COLO829 (cell line): ENCODE results near the gene DDOST.
"Not testable (repeated sequence)": the region's sequence is repeated elsewhere in the genome, so short reads cannot be mapped to it uniquely, and the experiment has no call there.

Source experiments
- DNase-seq: peaks from one replicate; pipeline ENCODE4 v3.0.0; 2012; ENCODE audit warnings: low spot score

DDOST gene

DNA sequence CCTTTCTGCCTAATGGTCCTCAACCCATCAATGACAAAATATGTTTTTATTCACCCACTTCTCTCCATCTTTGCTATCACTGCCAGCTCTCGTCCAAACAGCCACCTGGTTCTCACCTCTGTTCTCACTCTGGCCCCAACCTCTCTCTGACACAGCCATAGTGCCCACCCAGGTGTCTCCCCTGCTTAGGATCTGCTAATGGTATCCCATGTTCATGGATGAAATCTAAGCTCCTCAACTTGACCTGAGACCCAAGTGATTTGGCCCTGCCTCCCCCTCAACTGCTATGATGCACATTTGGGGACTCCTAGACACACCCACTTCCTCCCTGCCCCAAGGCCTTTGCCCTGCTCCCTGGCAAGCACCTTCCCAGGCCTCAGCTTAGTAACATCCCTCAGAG lies 30.7 kb upstream of the DDOST start:
- DNase-seq: no peak

DNA sequence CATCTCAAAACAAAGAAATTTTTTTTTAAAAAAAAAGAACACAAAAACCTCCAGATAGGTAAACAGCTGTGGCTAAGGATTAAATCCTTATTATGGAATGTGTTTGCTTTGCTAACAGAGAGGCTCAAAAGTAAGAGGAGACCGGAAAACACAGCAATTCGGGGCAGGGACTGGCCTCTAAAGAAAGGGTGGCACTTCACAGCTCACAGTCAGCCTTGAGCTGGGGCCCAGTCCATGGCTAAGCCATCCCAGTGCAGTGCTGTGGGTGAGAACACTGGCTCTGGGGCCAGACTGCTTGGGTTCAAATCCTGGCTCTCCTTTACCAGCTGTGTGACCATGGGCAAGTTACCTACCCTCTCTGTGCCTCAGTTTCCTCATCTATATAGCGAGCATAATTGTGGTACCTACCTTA lies 28.5 kb upstream of the DDOST start:
- DNase-seq: no peak

DNA sequence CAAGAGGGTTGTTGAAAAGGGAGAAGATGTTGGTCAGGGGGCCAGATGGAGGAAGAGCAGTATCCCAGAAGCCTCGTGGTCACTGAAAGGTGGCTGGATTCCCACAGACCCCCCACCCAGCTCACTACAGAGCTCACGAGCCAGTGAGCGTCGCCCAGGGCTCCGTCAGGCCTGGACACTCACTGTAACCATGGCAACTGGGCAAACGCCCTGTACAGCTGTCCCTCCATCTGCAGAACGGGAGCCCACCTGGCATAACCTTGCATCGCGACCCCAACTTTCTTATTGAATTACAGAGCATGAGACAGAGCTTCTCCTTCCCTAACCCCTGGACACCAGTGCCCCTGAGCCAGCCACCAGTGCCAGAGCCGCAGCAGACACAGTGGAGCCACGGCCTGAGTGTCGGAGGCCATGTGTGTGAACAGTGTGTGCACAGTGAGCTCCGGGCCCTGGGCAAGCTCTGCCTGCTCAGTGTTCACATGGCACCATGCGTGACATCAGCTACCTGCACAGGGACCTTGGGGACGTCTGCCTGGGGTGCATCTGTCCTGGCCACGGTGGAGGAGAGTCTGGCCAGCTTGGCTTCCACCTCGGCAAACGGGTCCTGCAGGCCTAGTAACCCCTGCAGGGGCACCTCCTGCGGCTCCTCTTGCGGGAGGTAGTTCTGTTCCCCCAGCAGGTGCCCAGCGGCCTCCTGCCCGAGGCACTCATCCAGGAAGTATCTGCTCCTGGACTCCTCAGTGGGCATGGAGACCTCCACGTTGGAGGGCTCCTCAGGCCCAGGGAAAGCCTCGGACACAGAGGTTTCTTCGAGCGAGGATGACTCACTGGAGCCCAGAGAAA lies 25.9 kb upstream of the DDOST start:
- DNase-seq: no peak

DNA sequence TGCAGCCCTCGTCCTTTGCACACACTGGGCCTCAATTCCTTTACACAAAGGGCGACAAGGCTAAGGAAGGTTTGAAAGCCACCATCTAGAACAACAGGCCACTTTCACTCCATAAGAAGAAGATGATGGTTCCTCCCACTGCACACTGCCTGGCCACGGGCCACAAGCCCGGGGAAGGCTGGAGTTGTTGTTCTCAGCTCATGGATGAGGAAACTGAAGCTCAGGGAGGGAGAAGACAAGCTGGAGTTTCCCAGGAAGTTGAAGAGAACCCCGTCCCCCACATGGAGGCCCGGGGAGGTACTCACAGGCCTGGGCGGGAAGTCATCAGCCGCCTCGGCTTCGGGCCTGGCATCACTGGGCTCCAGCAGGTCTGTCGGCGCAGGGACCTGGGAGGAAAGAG lies 24.6 kb upstream of the DDOST start:
- DNase-seq: no peak

DNA sequence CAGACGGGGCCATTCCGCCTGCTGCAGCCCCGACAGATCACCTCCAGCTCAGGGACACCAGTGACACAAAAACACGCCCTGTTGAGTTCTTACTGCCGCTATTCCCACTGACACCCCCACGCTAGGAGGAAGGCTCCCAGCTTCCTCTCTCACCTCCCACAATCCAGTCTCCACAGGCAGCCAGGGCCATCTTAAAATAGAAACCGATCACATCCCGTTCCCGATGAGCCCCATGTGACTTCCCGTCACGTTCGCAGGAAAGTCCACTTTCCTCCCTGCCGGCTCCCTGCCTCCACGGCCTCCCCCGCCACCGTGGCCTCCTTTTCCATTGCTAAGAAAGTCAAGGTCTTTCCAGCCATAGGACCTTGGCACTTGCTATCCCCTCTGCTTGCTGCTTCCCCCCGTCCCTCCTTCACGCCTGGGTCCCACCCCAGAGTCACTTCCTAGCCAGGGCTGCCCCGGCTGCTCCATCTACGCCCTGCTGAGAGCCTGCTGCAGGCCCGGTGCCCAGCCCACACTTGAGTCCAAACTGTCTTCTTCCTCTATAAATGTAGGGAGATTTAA lies 24.0 kb upstream of the DDOST start:
- no peak for DNase-seq

DNA sequence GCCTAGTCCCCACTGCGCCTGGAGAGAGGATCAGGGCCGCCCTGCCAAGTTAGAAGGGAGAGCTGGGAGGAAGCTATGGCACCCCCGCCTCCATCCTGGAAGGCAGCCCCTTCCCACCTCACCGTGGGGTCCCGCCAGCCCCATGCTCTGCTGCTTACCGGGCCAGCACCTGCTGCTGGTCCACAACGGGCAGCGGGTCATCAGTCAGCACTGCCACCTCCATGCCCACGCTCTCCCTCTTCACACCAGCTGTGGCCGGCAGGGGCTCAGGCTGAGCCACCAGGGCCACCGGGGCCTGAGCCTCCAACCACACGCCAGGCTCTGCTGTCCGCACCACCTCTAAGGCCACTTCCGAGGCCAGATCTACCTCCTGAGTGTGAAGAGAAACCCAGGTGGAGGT lies 23.5 kb upstream of the DDOST start:
- no peak for DNase-seq

DNA sequence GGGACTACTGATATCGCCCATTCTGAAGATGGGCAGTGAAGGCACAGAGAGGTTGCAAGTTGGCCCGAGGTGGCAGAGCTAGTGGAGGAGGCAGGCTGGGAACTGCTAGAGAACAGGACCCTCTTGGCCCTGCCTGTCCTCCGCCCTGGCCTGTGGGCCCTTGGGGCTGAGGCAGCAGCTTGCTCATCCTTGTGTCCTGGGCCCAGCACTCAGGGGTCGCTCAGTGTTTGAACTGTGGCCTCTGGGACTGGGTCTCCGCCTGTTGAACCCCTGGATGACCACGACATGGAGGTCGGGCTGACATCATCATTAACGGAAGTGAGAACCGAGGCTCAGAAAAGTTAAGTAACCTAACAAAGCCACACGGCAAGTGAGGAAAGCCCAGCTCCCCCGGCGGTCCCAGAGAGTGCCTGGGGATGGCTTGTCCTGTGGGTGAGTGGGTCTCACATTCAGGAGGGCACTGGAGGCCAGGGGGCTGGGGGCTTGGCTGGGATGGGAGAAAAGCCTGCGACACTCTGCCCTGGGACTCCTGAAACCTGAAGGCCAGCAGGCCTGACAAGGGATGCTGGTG lies 23.0 kb upstream of the DDOST start:
- DNase-seq: no peak

DNA sequence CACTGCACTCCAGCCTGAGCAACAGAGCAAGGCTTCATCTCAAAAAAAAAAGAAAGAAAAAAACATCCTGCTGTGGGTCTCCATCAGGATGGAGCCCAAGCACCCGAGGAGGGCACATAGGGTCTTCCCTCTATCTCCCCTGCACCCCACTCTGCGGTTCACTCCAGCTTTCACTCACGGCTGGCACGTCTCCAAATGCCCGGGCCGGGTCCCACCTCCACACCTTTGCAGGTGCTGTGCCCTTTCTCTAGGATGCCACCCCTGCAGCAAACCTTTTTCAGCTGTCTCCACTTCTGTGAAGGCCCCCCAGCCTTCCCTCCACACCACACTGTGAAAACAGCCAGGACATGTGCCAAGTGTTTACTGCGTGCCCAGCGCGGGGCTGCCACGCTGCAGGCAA lies 22.4 kb upstream of the DDOST start:
- no peak for DNase-seq

DNA sequence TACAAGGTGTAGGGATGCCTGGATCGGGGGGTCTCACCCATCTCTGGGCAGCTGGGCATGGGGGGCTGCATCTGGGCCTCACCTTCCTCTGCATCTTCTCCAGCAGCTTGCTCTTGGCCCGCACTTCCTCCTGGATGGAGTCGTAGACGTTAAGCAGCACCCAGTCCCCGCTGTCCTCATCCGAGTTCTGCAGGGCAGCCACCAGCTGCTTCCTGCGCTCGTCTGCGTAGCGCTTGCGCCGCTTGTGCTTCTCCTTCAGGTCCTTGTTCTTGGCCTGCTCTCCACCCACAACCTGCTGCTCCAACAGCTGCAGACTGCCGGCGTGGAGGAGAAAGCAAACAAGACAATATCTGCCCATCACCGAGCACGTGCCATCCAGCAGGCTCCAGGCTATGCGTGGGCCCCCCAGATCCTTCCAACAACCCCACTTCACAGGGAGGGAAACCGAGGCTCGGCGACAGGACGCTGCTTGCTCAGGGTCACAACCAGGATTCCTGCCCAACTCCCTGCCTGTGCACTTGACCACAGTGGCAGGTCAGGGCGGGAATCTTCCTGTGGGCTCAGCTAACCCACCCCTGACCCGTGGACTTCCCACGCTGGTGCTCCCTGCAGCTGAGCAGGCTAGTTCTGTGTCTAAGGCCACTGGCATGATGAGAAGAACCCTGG lies 21.5 kb upstream of the DDOST start:
- no peak for DNase-seq

DNA sequence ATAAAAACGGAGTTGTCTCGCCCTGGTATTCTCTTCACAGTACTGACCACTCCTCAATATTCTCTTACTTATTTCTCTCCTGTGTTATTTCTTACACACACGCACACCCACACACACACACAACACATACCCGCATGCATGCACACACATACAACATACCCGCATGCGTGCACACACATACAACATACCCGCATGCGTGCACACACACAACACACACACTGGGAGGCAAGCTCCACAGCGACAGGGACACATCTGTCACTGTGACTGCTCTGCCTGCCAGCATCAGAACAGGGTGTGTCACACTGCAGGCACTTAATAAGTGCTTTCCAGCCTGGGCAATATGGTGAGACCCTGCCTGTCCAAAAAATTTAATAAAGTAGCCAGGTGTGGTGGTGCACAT lies 20.8 kb upstream of the DDOST start:
- no peak for DNase-seq

DNA sequence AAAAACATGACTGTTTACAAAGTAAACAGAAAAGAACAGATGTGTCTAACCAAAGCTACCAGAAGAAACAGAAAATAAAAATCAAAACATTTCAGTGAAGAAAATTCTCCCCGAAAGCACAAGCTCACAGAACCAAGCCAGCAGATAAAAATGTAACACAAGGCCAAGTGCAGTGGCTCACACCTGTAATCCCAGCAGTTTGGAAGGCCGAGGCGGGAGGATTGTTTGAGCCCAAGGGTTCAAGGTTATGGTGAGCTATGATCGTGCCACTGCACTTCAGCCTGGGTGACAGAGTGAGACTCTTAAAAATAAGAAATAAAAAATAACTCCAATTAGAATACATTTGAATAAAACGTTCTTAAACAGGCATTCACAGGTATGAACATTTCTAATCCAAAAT lies 19.1 kb upstream of the DDOST start:
- no peak for DNase-seq

DNA sequence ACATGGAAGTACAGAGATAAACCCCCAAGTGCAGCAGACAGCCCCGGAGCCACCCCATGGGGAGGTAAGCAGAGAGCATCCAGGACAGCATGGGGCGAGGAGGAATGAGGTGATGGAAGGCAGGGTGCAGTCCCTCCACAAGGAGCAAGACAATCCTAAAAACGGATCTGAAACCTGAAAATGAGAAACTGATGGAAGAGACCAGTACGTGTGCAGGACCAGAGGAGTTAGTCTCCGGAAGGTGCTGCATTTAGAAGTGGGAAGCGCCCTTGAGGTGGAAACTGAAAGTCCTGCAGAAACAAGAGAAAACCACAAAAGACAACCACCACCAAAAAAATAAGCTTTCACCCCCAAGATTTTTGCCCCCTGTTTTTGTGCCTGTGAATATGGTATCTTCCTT lies 17.4 kb upstream of the DDOST start:
- no peak for DNase-seq

DNA sequence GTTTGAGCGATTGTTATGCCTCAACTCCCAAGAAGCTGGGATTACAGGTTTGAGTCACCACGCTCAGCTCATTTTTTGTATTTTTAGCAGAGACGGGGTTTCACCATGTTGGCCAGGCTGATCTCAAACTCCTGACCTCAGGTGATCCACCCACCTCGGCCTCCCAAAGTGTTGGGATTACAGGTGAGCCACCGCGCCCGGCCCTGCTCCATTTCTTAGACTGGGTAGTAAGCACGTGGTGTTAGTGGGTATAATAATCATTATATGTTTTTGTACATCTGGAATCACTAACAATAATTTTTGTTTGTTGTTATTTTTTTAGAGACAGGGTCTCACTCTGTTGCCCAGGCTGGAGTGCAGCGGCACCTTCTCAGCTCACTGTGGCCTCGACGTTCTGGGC lies 12.5 kb upstream of the DDOST start:
- not testable (repeated sequence) for DNase-seq

DNA sequence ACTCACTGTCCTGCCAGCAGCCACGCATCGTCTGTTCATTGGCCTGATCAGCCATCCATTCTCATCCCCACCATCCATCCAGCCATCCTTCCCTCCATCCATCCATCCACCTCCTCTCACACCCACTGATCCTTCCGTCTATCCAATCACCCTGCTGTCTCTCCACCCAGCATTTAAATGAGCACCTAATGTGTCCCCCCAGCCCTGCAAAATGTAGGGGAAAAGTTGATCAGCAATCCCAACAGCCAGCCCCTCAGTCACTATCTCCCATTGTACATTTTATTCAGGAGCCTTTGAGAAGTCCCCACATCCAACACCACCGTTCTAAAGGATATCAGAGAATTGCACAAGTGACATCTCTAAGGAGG lies 11.1 kb upstream of the DDOST start:
- DNase-seq: no peak

DNA sequence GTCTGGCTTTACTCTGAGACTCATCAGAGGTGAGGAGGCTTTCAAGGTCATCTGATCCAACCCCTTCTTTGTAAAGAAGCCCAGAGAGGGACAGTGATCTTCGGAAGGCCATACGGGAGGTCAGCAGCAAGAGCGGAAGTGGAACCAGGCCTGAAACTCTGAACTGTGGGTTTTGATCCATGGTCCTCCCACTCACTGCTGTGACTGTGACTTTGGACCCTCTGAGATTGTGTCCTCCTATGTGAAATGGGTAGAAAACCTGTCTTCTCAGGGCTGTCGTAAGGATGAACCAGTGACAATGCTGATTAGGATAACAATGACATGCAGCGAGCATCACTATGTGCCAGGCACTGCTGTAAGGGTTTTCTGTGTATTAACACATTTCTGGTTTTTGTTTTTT lies 9.8 kb upstream of the DDOST start:
- no peak for DNase-seq

DNA sequence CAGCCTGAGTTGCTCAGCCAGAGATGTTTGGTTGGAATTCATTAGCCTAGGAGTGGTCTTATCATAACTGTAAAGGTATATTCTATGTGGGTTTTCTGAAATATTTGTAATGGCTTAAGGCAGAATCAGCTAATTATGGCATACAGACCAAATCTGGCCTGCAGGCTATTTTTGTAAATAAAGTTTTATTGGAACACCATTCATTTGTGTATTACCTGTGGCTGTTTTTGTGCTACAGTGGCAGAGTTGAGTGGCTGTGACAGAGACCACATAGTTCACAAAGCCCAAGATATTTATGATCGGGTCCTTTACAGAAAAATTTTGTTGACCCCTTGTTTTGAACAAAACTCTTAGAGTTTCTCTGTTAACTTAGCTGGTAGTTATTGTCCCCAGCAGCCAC lies 7.4 kb upstream of the DDOST start:
- no peak for DNase-seq

DNA sequence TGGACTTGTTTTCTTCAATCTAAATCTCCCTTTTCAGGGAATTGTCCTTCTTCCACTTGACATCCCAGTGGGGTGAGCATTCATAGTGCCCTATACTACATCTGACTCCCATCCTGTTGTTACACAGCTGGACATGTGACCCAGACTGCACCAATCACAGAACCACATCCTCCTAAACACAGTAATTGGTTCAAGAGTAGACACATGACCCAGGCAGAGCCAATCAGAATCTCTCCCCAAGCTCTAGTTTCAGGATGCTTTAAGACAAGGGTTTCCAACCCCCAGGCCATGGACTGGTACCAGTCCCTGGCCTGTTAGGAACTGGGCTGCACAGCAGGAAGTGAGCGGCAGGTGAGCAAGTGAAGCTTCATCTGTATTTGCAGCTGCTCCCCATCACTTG lies 5.6 kb upstream of the DDOST start:
- DNase-seq: no peak

DNA sequence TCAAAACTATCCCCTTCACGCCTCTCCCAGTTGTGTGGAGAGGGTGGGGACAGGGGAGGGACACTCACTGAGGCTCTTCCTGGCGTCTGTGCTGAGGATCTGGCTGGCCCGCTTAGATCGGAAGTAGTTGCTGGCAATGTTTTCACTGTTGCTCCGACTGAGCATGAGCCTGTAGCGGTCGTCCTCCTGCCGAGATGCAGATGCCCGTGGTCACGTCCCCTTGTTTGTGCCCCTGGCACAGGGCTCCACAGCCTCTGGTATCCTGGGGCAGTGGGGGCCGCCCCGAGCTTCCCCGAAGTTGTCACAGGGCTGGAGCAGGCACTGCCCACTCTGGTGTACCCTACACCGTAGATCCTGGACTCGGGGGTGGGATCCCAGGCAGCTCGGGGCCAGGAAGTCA lies 5.0 kb upstream of the DDOST start:
- DNase-seq: no peak

DNA sequence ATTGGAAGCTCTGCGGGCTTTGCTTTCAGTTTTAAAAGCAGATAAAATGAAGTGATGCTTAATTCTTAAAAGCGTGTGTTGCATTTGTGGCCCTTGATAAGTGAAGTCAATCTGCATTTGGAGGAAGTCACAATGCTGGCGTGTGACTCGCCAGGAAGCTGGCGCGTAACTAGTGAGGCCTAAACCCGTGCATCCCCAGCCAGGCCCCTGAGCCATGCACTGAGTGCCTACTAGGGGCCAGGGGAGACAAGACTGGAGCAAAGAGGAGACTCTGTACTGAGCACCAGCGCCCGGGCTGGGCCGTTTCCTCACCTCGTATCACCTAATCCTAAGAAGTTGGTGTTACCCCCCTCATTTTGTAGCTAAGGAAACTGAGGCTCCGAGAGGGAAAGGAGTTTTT lies 4.6 kb upstream of the DDOST start:
- no peak for DNase-seq

DNA sequence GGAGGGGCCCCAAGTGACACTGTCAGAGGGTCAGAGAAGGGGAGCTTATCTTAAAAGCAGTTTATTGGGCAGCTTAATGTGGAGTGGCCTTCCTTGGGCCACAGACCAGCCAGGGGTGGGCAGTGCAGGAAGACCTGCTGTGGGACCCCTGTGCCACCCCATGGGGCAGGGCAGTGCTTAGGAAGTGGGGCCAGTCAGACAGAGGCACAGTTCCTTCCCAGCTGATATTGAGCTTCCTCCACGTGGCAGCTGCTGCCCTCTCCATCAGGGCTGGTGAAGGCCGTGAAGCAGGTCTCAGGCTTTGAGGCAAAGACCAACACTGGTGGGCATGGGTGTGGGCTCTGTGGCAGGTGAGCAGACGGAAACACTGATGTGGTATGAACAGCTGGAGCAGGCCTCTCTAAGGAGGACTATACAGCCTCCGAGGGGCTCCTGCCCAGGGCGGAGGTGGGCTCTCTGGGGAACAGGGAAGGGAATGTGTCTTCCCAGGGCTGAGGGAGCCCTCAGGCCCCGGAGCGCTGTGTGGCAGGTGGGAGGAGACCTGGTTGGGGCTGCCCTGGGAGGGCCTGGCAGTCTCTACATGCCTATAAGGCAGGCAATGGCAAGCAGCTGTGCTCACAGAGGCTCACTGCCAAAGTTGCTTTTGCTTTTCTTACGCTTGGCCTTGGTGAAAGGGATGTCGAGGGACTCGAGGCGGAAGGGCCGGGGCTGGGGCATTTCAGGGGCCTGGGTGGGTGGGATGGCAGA lies 3.0 kb upstream of the DDOST start:
- DNase-seq: no peak

DNA sequence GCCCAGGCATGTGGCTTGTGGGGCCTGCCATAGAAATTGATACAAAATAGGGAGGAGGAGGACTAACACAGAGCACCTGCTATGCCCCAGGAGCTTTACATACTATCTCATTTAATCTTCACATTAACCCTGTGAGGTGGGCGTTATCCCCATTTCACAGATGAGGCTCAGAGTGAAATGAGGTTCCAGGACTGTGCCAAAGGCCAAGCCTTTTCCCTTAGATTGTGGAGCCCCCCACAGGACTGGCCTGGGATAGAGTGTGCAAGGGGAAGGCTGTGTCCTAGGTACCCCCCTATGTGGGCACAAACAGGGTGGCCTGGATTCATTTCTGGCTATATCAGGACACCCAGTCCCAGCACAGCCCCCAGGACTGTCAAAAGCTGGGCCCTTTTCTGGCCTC lies 2.2 kb upstream of the DDOST start:
- DNase-seq: no peak

DNA sequence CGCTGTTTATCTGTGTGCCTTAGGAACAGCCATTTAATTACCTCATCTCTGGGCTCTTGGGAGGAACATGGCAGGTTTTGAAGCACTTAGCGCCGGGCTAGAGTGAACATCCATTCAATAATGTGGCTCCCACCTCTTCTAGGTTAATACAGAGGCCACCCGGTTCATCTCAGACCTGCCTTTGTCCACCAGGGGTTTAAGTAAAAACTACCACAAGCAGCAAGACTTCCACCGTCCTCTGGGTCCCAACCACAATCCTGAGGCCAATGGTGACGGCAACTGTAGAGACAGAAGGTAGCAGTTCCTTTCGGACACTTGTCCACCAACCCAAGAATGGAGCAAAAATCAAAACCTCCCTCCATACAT lies 924 bp upstream of the DDOST start:
- DNase-seq: no peak

DNA sequence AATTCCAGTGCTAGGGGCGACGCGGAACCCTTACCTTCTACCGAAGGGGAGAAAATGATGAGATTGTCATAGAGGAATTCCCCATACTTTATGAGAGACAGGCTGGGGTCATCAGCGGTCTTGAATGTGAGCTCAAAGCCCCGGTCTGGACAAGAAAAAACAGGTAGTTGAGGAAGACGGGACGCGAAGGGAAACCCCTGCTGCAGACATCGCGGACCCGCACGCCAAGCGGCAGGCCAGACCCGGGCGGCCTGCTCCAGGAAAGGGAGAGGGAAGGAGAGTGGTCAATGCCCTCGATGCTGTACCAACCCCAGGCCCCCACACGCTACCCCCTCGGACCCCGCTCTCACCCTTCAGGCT lies 342 bp downstream of the DDOST start:
- no peak for DNase-seq
